GM23248 (cell line): ENCODE measurements around the gene ABLIM3. TPM values are rescaled to one million over a fixed set of nuclear protein-coding genes. Genes with fewer than 3 reads are reported as not detected.

Experiments used
- DNase-seq: peaks from one replicate; pipeline ENCODE4 v3.0.0-alpha.2; 2015
- H2AFZ ChIP-seq: fragments of 200-600 bp; sonication (generic); 2 replicates; pipeline ENCODE4 v1.6.1; 2016; ENCODE audit warnings: antibody characterized with exemption
- H3F3A ChIP-seq: fragments of 200-600 bp; sonication (generic); 2 replicates; pipeline ENCODE4 v1.6.1; 2016; ENCODE audit warnings: mild to moderate bottlenecking, antibody characterized with exemption, mixed run types; ENCODE audit not compliant: insufficient read depth
- H3K27ac ChIP-seq: fragments of 200-600 bp; sonication (generic); 2 replicates; pipeline ENCODE4 v1.5.1; 2016; ENCODE audit warnings: mild to moderate bottlenecking
- H3K27me3 ChIP-seq: fragments of 200-600 bp; sonication (generic); replicated peaks from 2 replicates; pipeline ENCODE4 v1.6.1; 2016; ENCODE audit warnings: mild to moderate bottlenecking; ENCODE audit not compliant: insufficient read depth
- H3K36me3 ChIP-seq: fragments of 200-600 bp; sonication (generic); 2 replicates; pipeline ENCODE4 v1.6.1; 2016; ENCODE audit warnings: low read depth, mild to moderate bottlenecking
- H3K4me1 ChIP-seq: fragments of 200-600 bp; sonication (generic); 2 replicates; pipeline ENCODE4 v1.6.1; 2016; ENCODE audit warnings: mild to moderate bottlenecking; ENCODE audit not compliant: insufficient read depth
- H3K4me2 ChIP-seq: fragments of 200-600 bp; sonication (generic); one replicate; pipeline ENCODE4 v1.6.1; 2016; ENCODE audit warnings: mild to moderate bottlenecking; ENCODE audit not compliant: unreplicated experiment
- H3K4me3 ChIP-seq: fragments of 200-600 bp; sonication (generic); 2 replicates; pipeline ENCODE4 v1.5.1; 2016; ENCODE audit warnings: mild to moderate bottlenecking
- H3K79me2 ChIP-seq: fragments of 200-600 bp; sonication (generic); 2 replicates; pipeline ENCODE4 v1.6.1; 2016; ENCODE audit warnings: mild to moderate bottlenecking; ENCODE audit not compliant: insufficient read depth
- H3K9ac ChIP-seq: fragments of 200-600 bp; sonication (generic); 2 replicates; pipeline ENCODE4 v1.6.1; 2016; ENCODE audit warnings: mild to moderate bottlenecking
- H3K9me2 ChIP-seq: fragments of 200-600 bp; sonication (generic); 2 replicates; pipeline ENCODE4 v1.6.1; 2016; ENCODE audit warnings: mixed run types, mild to moderate bottlenecking, moderate library complexity; ENCODE audit not compliant: insufficient read depth
- H3K9me3 ChIP-seq: fragments of 200-600 bp; sonication (generic); one replicate; pipeline ENCODE4 v1.6.1; 2017; ENCODE audit warnings: low read depth
- H4K20me1 ChIP-seq: fragments of 200-600 bp; sonication (generic); 2 replicates; pipeline ENCODE4 v1.6.0; 2016; ENCODE audit not compliant: insufficient read depth
- EZH2 ChIP-seq: fragments of 200-600 bp; sonication (generic); IDR thresholded peaks from 2 replicates; pipeline ENCODE4 v1.6.1; 2018; ENCODE audit warnings: antibody characterized with exemption, mild to moderate bottlenecking; ENCODE audit not compliant: insufficient read depth, poor library complexity, severe bottlenecking
- EZH2phosphoT487 ChIP-seq: fragments of 200-600 bp; sonication (generic); IDR thresholded peaks from 2 replicates; pipeline ENCODE4 v1.6.1; 2018; ENCODE audit warnings: antibody characterized with exemption, moderate library complexity, mild to moderate bottlenecking, low read depth; ENCODE audit not compliant: insufficient read depth
- WGBS, 2 experiments: methylation state at CpG; one replicate each; pipeline ENCODE4 v1.1.6; 2015 to 2017; ENCODE audit warnings: low lambda C conversion rate in 2 of 2, low coverage in 1 of 2; ENCODE audit errors: missing lambda C conversion rate in 2 of 2; 5-methylcytosine and 5-hydroxymethylcytosine counted together
- in situ Hi-C: fragments of 300-500 bp; cut with MboI; formaldehyde crosslinking; loops from 2 replicates; pipeline ENCODE4 v1.15.0; 2020
- polyA plus RNA-seq: library from polyadenylated mRNA; unstranded; fragments of >200 nt; fragmentation: Nextera tagmentation; extraction: Ambion mirVana; gene quantifications from 2 replicates; pipeline ENCODE4 v1.2.1, GENCODE V29; 2016
- total RNA-seq: library from RNA; depleted of rRNA; stranded (reverse); fragments of >200 nt; shearing (Covaris generic); gene quantifications from 2 replicates; pipeline ENCODE4 v1.2.3, GENCODE V29; 2014

ABLIM3 gene
- total and polyA plus RNA-seq, 2 experiments from 2014 or later: 7.9 to 11.4 TPM

DNA sequence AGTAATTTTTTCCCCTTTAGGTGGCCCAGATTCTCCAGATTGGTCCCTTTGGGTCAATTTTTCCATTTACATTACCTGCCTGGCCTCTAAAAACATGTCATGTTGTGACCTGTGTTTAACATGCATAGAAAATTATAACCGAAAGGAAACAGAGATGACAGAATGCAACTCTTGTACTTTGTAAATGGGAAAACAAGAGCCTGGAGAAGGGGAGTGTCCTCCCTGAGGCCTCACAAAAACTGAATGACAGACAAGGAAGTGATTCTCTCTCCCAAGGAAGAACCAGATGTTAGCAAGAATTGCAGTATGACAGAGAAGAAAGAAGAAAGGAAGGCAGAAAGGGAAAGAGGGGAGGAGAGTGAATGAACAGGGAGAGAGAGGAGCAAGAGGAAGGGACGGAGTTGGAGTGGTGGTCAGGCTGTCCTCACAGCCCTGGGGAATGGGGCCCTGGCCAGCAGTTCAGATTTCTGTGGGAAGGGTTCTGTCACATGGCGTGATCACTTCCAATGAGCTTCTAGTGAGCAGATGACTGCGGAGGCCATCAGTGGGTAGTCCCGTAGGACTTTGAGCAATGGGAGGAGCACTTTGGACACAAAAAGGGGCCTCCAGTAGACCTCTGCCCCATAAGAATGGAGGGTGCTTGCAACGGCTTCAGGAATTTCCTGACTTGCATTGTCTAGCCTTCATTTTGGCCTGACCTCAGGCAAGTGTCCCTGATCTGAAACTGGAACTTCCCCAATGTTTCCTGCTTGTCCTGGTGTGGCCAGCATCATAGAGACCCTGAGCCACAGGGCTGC, 31.6 kb downstream of the ABLIM3 start:
- H3K9me2 ChIP-seq: no peaks in the 10 kb centered on the region
- H3K9ac ChIP-seq: peak overlapping the region; percentile 67
- no peak overlapping the region for H2AFZ ChIP-seq
- peak; percentile 49 for DNase-seq
- no peaks in the 10 kb centered on the region for H3K36me3 ChIP-seq
- H3K27me3 ChIP-seq: no peaks in the 10 kb centered on the region
- H3K4me2 ChIP-seq: peak overlapping the region; percentile 78
- peak overlapping the region; percentile 90 for H3K27ac ChIP-seq
- TF ChIP-seq EZH2phosphoT487 (no peak), EZH2 (no peak)
- H3F3A ChIP-seq: peaks cover 31% of the 10 kb centered on the region
- in situ Hi-C loops: no loop called here
- no peaks in the 10 kb centered on the region; the same call in 1 of the 2 replicates for H3K79me2 ChIP-seq
- peaks cover 45% of the 10 kb centered on the region for H3K4me1 ChIP-seq
- 64 to 67% methylated on average over 6 of the region's 6 CpGs for WGBS, 2 experiments
- no peaks in the 10 kb centered on the region for H4K20me1 ChIP-seq
- H3K9me3 ChIP-seq: no peaks in the 10 kb centered on the region
- no peak overlapping the region for H3K4me3 ChIP-seq

DNA sequence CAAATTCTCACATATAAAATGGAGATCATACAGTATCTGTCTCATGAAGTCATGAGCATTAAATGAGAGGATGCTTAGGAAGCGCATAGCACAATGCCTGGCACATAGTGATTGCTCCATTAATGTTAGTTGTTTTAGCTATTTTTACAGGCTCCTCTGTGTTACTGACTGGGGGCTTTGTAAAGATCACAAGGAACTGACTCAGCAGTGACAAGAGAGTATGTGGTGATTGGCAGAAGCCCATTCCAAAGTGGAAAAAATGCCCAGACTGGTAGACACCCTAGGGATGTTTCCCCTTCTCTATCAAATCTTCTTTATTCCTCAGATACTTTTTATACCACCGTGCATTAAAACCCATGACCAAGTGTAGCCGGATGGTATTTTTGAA, 33.5 kb downstream of the ABLIM3 start:
- H3K9me2 ChIP-seq: no peaks in the 10 kb centered on the region
- H4K20me1 ChIP-seq: no peaks in the 10 kb centered on the region
- peaks cover 31% of the 10 kb centered on the region for H3F3A ChIP-seq
- H3K4me2 ChIP-seq: peak overlapping the region; percentile 71
- 44 to 51% methylated on average over 3 of the region's 3 CpGs for WGBS, 2 experiments
- H3K27ac ChIP-seq: peak overlapping the region; percentile 90
- DNase-seq: peak; percentile 39
- no peaks in the 10 kb centered on the region for H3K9me3 ChIP-seq
- peak overlapping the region; percentile 67 for H3K9ac ChIP-seq
- H3K27me3 ChIP-seq: no peaks in the 10 kb centered on the region
- peak overlapping the region; percentile 56 for H2AFZ ChIP-seq
- TF ChIP-seq EZH2 (no peak), EZH2phosphoT487 (no peak)
- no peaks in the 10 kb centered on the region for H3K79me2 ChIP-seq
- in situ Hi-C loops: no loop called here
- no peaks in the 10 kb centered on the region for H3K36me3 ChIP-seq
- H3K4me1 ChIP-seq: peaks cover 45% of the 10 kb centered on the region
- peak overlapping the region; percentile 24; the same call in 1 of the 2 replicates for H3K4me3 ChIP-seq

DNA sequence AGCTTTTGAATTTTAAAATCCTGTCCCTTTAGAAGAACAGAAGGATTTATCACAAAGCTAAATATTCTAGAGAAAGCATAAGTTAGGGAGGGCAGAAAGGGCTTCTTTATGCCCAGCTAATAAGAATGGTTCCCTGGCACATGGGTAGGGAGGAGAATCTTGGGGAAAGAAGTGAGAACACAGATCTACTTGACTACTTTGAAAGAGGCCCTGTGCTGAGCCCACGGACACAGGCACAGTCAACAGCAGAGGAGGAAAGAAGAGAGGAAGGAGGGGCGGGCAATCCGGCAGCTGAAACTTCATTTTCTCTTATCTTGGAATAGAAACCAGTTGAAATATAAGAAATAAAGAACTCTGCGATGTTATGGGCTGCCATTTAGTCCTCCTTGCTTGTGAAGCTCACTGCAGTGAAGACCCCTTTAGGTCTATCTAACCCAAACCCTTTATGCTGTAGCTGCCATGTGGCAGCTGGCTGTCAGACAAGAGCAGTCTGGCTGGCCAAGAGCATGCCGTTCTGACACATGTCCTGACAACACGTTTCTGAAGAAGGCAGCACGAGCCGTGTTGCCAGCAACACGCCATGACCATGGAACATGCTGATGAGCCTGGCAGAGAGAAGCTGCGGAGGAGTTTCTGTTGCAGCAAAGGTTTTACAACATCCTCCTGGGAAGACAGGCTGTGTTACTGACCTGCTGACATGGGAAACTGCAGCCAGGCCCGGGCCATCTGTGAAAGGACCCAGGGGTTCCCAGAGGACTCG, 34.2 kb downstream of the ABLIM3 start:
- Histone ChIP-seq H4K20me1 (no peaks in the 10 kb centered on the region), H3K36me3 (no peaks in the 10 kb centered on the region), H3K4me1 (peaks cover 45% of the 10 kb centered on the region), H3K79me2 (no peaks in the 10 kb centered on the region), H3K27me3 (no peaks in the 10 kb centered on the region), H3K27ac (peak overlapping the region; percentile 90), H3K4me3 (no peak overlapping the region), H2AFZ (peak overlapping the region; percentile 56), H3K9ac (peak overlapping the region; percentile 67), H3K4me2 (peak overlapping the region; percentile 71), H3K9me3 (no peaks in the 10 kb centered on the region), H3K9me2 (no peaks in the 10 kb centered on the region), H3F3A (peaks cover 31% of the 10 kb centered on the region)
- TF ChIP-seq EZH2phosphoT487 (no peak), EZH2 (no peak)
- peak; percentile 52 for DNase-seq
- 44 to 45% methylated on average over 12 of the region's 12 CpGs for WGBS, 2 experiments
- in situ Hi-C loops: no loop called here

DNA sequence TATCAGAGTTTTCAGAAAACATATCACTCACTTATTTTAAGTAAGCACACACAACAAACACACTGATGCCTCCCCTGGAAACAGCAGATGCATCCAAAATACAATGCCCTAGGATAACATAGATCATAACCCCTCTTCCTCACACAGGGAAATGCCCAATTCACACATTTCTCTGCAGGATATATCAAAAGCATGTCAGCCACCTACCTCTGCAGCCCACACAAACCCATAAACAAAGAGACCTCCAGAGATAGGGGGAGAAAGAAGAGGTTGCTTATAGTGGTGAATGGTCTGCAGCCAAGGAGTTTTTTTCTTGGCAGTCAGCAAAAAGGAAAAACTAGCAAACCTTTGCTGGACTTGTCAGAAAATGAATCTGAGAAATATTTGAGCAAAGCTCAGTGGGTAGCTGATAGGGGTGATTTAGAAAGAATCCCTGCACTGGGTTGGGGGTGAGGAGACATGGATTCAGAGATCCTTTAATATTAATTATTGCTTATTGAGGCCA, 36.1 kb downstream of the ABLIM3 start:
- no peaks in the 10 kb centered on the region for H3K9me3 ChIP-seq
- TF ChIP-seq EZH2phosphoT487: no peak
- TF ChIP-seq EZH2: no peak
- no peaks in the 10 kb centered on the region for H3K36me3 ChIP-seq
- in situ Hi-C loops: no loop called here
- no peak overlapping the region for H3K4me3 ChIP-seq
- H4K20me1 ChIP-seq: no peaks in the 10 kb centered on the region
- DNase-seq: no peak
- H3K9ac ChIP-seq: no peak overlapping the region
- no peak overlapping the region for H3K4me2 ChIP-seq
- H3K4me1 ChIP-seq: peaks cover 34% of the 10 kb centered on the region
- no peaks in the 10 kb centered on the region for H3K27me3 ChIP-seq
- no peak overlapping the region for H2AFZ ChIP-seq
- H3K9me2 ChIP-seq: no peaks in the 10 kb centered on the region
- peaks cover 26% of the 10 kb centered on the region for H3F3A ChIP-seq
- no peak overlapping the region for H3K27ac ChIP-seq
- no peaks in the 10 kb centered on the region for H3K79me2 ChIP-seq
